ENCODE measurements around the gene MAN2B2.
A peak's percentile ranks its signal among the peaks of the same experiment; 100 is the strongest.

MAN2B2 gene

GRCh38 chr4:6548201-6548881 lies 26.6 kb upstream of the MAN2B2 start:
- POLR2A ChIA-PET: no interaction called here
- CTCF ChIA-PET: interaction anchor here (1.7 to 8.1 kb wide), 9 partner anchors 9 to 298 kb away, joined by 4 to 112 read pairs (median 17); no protein-coding TSS in a partner anchor
- TF ChIP-seq, protein P1, sequence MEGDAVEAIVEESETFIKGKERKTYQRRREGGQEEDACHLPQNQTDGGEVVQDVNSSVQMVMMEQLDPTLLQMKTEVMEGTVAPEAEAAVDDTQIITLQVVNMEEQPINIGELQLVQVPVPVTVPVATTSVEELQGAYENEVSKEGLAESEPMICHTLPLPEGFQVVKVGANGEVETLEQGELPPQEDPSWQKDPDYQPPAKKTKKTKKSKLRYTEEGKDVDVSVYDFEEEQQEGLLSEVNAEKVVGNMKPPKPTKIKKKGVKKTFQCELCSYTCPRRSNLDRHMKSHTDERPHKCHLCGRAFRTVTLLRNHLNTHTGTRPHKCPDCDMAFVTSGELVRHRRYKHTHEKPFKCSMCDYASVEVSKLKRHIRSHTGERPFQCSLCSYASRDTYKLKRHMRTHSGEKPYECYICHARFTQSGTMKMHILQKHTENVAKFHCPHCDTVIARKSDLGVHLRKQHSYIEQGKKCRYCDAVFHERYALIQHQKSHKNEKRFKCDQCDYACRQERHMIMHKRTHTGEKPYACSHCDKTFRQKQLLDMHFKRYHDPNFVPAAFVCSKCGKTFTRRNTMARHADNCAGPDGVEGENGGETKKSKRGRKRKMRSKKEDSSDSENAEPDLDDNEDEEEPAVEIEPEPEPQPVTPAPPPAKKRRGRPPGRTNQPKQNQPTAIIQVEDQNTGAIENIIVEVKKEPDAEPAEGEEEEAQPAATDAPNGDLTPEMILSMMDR (IDR thresholded peaks at IDR 0.05; ENCODE audit: insufficient read depth, low read length, missing control alignments): peak; percentile 49
- no peak for DNase-seq (ENCODE audit: low read depth, low spot score)
- H3K4me3 ChIP-seq (ENCODE audit: low read depth, low read length): no peak overlapping the region

DNA sequence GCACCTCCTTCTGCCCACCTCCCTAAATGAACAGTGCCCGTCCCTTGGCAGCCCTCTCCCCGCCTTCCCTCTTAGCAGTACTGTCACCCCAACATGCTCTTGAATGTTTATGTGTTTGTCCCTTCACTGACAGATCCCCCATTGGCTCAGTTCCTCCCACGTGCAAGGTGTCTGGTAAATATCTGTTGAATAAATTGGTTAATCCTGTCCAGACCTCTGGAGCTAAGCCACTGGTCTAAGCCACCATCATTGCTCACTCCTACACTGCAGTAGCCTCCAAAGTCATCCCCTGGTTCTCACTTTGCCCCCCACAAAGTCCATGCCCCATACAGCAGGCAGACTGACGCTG lies 26.1 kb upstream of the MAN2B2 start:
- TF ChIP-seq, protein P1 (IDR thresholded peaks at IDR 0.05; ENCODE audit: insufficient read depth, low read length, missing control alignments): no peak
- ChIA-PET POLR2A (no interaction called here), CTCF (interaction anchor here (1.7 to 8.1 kb wide), 4 partner anchors 9 to 296 kb away, joined by 4 to 112 read pairs (median 32); no protein-coding TSS in a partner anchor)
- no peak overlapping the region for H3K4me3 ChIP-seq (ENCODE audit: low read depth, low read length)
- no peak for DNase-seq (ENCODE audit: low read depth, low spot score)

DNA sequence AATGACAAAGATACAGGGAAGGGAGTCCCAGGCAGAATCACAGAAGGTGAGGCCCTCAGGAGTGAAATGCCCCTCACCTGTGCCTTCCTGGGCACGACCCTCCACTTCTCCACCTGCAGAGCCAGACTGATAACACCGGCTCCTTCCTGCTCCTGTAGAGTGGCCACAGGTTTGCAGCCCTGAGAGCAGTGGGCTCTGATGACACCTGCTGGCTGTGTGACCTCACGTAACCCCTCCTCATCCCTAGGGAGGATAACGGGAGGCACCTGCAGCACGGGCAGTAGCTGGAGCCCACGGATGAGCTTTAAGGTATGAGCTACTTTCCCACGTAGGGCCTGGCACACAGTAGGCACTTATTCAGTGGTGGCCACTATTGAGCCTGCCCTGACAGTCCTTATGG lies 25.5 kb upstream of the MAN2B2 start:
- ChIA-PET POLR2A (no interaction called here), CTCF (interaction anchor here (1.3 to 8.1 kb wide), 5 partner anchors 10 to 299 kb away, joined by 5 to 112 read pairs (median 29); no protein-coding TSS in a partner anchor)
- DNase-seq (ENCODE audit: low read depth, low spot score): no peak
- TF ChIP-seq, protein P1 (IDR thresholded peaks at IDR 0.05; ENCODE audit: insufficient read depth, low read length, missing control alignments): no peak
- no peak overlapping the region for H3K4me3 ChIP-seq (ENCODE audit: low read depth, low read length)

DNA sequence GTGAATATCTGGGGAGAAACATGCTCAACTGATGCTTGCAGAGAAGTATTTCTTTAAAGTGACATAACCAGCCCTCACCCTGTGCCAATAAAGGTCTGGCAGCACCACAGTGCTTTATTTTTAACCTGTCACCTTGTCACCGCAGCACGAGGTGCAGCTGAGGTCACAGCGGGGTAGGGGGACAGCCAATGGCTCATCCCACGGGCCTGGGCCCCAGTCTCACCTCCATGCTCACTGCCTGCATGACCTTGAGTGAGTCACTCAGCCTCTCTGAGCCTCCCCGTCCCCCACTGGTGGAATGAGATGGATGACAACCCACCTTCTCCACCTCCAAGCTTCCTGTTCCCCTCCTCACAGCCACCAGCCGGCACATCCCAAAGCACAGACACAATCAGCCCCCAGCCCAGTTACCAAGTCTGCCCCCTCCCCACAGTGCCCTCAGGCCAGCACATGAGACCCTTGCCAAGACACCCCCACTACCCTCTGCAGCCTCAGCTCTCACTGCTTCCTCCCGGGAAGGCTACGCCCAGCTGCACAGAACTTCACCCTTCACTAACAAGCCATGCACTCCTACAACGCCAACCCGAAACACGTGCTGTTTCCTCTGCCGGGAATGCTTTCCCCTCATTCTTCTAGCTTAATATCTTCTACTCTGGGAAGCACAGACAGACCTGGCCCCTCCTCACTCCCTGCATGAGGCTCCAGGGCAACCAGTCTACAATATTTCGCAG lies 24.9 kb upstream of the MAN2B2 start:
- no peak overlapping the region for H3K4me3 ChIP-seq (ENCODE audit: low read depth, low read length)
- POLR2A ChIA-PET: no interaction called here
- CTCF ChIA-PET: interaction anchor here (0.9 to 8.1 kb wide), 5 partner anchors 11 to 299 kb away, joined by 3 to 112 read pairs (median 6); no protein-coding TSS in a partner anchor
- TF ChIP-seq, protein P1 (IDR thresholded peaks at IDR 0.05; ENCODE audit: insufficient read depth, low read length, missing control alignments): no peak
- DNase-seq (ENCODE audit: low read depth, low spot score): no peak

DNA sequence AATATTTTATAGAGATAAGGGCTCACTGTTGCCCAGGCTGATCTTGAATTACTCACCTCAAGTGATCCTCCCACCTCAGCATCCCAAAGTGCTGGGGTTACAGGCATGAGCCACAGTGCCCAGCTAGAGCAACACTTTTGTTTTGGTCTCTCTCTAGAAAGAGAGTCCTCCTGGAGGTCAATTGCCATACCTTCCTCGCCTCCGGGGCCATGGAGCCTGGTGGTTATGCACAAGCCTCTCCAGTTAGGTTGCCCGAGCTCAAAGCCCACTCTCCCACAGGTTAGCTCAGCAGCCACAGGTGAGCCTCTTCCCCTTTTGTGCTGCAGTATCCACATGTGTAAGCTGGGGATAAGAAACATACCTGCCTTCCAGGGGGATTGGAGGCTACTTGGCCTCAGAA lies 24.2 kb upstream of the MAN2B2 start:
- CTCF ChIA-PET: interaction anchor here (0.9 to 8.1 kb wide), 6 partner anchors 11 to 300 kb away, joined by 3 to 112 read pairs (median 6); no protein-coding TSS in a partner anchor
- H3K4me3 ChIP-seq (ENCODE audit: low read depth, low read length): no peak overlapping the region
- no peak for DNase-seq (ENCODE audit: low read depth, low spot score)
- POLR2A ChIA-PET: no interaction called here
- TF ChIP-seq, protein P1 (IDR thresholded peaks at IDR 0.05; ENCODE audit: insufficient read depth, low read length, missing control alignments): no peak

DNA sequence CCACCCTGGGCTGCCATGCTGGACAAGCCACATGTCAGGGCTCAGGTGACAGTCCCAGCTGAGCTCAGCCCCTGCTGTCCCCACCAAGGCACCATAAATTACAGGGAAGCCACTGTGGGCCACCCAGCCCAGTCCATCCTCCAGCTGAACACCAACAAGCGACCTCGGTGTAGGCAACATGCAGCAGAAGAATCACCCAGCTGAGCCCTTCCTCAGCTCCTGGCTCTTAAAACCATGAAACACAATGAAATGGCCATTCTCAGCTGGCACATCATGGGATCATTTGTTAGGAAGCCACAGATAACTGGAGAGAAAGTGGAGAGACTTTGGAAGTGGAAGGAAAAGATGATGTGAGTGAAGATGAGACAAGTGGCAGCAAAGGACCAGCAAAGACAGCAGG lies 23.3 kb upstream of the MAN2B2 start:
- no peak for DNase-seq (ENCODE audit: low read depth, low spot score)
- H3K4me3 ChIP-seq (ENCODE audit: low read depth, low read length): no peak overlapping the region
- ChIA-PET POLR2A (interaction anchor here (0.6 kb wide), 1 partner anchor 10 kb away, joined by 3 read pairs; no protein-coding TSS in a partner anchor), CTCF (interaction anchor here (0.7 to 8.1 kb wide), 4 partner anchors 10 to 554 kb away, joined by 3 to 112 read pairs (median 16); no protein-coding TSS in a partner anchor)
- TF ChIP-seq, protein P1 (IDR thresholded peaks at IDR 0.05; ENCODE audit: insufficient read depth, low read length, missing control alignments): no peak

Data from AG04449 (cell line).